Measurements from ENCODE around the gene PPM1H.

DNA sequence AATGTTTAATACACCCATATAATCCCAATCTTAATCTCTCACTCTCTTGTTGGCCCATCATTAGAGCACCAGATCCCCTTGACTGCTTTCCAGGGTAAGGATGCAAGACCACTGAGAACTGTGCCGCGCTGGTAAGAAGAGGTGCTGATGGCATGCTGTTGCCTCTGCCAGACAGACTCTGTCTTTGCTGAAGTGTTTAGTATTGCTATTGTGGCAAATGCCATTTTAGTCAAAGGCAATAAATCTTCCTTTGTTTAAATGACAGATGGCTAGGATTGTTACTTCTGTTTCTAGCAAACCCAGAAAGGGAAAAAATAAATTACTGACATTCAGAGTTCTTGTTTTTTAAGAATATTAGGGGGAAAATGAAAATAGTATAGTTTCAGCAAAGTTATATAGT is 316.0 kb downstream of the PPM1H start:
- TF ChIP-seq, protein P1, sequence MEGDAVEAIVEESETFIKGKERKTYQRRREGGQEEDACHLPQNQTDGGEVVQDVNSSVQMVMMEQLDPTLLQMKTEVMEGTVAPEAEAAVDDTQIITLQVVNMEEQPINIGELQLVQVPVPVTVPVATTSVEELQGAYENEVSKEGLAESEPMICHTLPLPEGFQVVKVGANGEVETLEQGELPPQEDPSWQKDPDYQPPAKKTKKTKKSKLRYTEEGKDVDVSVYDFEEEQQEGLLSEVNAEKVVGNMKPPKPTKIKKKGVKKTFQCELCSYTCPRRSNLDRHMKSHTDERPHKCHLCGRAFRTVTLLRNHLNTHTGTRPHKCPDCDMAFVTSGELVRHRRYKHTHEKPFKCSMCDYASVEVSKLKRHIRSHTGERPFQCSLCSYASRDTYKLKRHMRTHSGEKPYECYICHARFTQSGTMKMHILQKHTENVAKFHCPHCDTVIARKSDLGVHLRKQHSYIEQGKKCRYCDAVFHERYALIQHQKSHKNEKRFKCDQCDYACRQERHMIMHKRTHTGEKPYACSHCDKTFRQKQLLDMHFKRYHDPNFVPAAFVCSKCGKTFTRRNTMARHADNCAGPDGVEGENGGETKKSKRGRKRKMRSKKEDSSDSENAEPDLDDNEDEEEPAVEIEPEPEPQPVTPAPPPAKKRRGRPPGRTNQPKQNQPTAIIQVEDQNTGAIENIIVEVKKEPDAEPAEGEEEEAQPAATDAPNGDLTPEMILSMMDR (IDR thresholded peaks at IDR 0.05 in 4 of 5, conservative IDR thresholded peaks at IDR 0.05 in 1 of 5): no peak
- no peak for TF ChIP-seq POLR2A (IDR thresholded peaks at IDR 0.05)

Data from gastrocnemius medialis (tissue), 4 donors.